ENCODE results near the gene WWP2.
"Not testable (repeated sequence)": the region's sequence is repeated elsewhere in the genome, so short reads cannot be mapped to it uniquely, and the experiment has no call there.

DNA sequence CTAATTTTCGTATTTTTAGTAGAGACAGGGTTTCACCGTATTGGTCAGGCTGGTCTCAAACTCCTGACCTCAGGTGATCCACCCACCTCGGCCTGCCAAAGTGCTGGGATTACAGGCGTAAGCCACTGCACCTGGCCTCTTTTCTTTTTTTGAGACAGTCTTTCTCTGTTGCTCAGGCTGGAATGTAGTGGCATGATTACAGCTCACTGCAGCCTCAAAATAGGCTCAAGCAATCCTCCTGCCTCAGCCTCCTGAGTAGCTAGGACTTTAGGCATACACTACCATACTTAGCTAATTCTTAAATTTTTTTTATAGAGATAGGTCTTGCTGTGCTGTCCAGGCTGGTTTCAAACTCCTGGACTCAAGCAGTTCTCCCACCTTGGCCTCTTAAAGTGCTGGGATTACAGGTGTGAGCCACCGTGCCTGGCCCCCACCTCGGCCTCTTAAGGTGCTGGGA, 29.3 kb downstream of the WWP2 start:
- TF ChIP-seq POLR2AphosphoS5 (IDR thresholded peaks at IDR 0.05), result not testable (repeated sequence)
- TF ChIP-seq, protein P1, sequence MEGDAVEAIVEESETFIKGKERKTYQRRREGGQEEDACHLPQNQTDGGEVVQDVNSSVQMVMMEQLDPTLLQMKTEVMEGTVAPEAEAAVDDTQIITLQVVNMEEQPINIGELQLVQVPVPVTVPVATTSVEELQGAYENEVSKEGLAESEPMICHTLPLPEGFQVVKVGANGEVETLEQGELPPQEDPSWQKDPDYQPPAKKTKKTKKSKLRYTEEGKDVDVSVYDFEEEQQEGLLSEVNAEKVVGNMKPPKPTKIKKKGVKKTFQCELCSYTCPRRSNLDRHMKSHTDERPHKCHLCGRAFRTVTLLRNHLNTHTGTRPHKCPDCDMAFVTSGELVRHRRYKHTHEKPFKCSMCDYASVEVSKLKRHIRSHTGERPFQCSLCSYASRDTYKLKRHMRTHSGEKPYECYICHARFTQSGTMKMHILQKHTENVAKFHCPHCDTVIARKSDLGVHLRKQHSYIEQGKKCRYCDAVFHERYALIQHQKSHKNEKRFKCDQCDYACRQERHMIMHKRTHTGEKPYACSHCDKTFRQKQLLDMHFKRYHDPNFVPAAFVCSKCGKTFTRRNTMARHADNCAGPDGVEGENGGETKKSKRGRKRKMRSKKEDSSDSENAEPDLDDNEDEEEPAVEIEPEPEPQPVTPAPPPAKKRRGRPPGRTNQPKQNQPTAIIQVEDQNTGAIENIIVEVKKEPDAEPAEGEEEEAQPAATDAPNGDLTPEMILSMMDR (IDR thresholded peaks at IDR 0.05), result not testable (repeated sequence)

Measured in upper lobe of left lung (tissue), 4 donors.